SIG-M5 treated with dmso at 0.1 percent for 504 hours (cell line): ENCODE measurements around the gene SBF2.
A peak's percentile ranks its signal among the peaks of the same experiment; 100 is the strongest.

Experiments used
- DNase-seq: peaks from one replicate; lab custom pipeline; 2025; ENCODE audit not compliant: unreplicated experiment; lab: John Stamatoyannopoulos, UW

Gene SBF2

GRCh38 chr11:10317776-10318526 lies 23.9 kb upstream of the SBF2 start:
- DNase-seq = no peak

GRCh38 chr11:10317151-10317755 lies 23.2 kb upstream of the SBF2 start:
- DNase-seq = no peak

GRCh38 chr11:10315083-10315482 lies 21.1 kb upstream of the SBF2 start:
- no peak for DNase-seq

- peak; percentile 58 for DNase-seq
Measured at GRCh38 chr11:10314199-10315072, 20.4 kb upstream of the SBF2 start.

GRCh38 chr11:10311802-10312201 lies 17.8 kb upstream of the SBF2 start:
- no peak for DNase-seq

- DNase-seq = no peak
Measured at GRCh38 chr11:10310301-10310841, 16.4 kb upstream of the SBF2 start.

- no peak for DNase-seq
Measured at GRCh38 chr11:10309163-10310093, 15.4 kb upstream of the SBF2 start.

GRCh38 chr11:10308201-10308954 lies 14.4 kb upstream of the SBF2 start:
- no peak for DNase-seq

GRCh38 chr11:10307400-10308200 lies 13.6 kb upstream of the SBF2 start:
- peak; percentile 79 for DNase-seq

- no peak for DNase-seq
Measured at GRCh38 chr11:10307022-10307399, 13.0 kb upstream of the SBF2 start.

- DNase-seq = peak; percentile 15
Measured at GRCh38 chr11:10305964-10306918, 12.2 kb upstream of the SBF2 start.

GRCh38 chr11:10305262-10305963 lies 11.4 kb upstream of the SBF2 start:
- DNase-seq = no peak

GRCh38 chr11:10304495-10305261 lies 10.7 kb upstream of the SBF2 start, which contains the start of gene ADM:
ADM (plus strand) TSS chr11:10305073; CDS start chr11:10305701, 628 bp downstream.
- DNase-seq = peak; percentile 70

- peak; percentile 76 for DNase-seq
Measured at GRCh38 chr11:10303558-10304363, 9.7 kb upstream of the SBF2 start.

- DNase-seq = peak; percentile 35
Measured at GRCh38 chr11:10302744-10303557, 8.9 kb upstream of the SBF2 start.
